Stimulated activated naive CD8-positive, alpha-beta T cell treated with anti-CD3 and anti-CD28 coated beads, Interleukin-15, amount 100 ng/mL, for 72 hours (primary cell): Measurements from ENCODE around the gene TMEM151B.

Source experiments
- ATAC-seq: fragments of 150-1000 bp; cut with Tn5 transposase; 2 replicates; pipeline ENCODE4 v1.10.0; 2021; ENCODE audit warnings: mild to moderate bottlenecking, moderate library complexity
- DNase-seq, 2 donors: peaks; one replicate each; pipeline ENCODE4 v3.0.0; 2021 to 2022
- H3K27ac Mint-ChIP-seq, 2 donors: one replicate each; pipeline ENCODE4 v1.8.0; 2022; ENCODE audit warnings: mild to moderate bottlenecking in 2 of 2, mixed read lengths in 2 of 2, moderate library complexity in 2 of 2
- H3K27me3 Mint-ChIP-seq: one replicate; pipeline ENCODE4 v1.8.0; 2022; ENCODE audit warnings: mixed read lengths
- H3K4me1 Mint-ChIP-seq: one replicate; pipeline ENCODE4 v1.8.0; 2022; ENCODE audit warnings: mild to moderate bottlenecking, mixed read lengths
- H3K4me3 Mint-ChIP-seq, 2 donors: one replicate each; pipeline ENCODE4 v1.8.0; 2022; ENCODE audit warnings: mild to moderate bottlenecking in 2 of 2, mixed read lengths in 2 of 2, moderate library complexity in 1 of 2
- H3K9me3 Mint-ChIP-seq, 2 donors: one replicate each; pipeline ENCODE4 v1.8.0; 2022; ENCODE audit warnings: mixed read lengths in 2 of 2

TMEM151B gene

DNA sequence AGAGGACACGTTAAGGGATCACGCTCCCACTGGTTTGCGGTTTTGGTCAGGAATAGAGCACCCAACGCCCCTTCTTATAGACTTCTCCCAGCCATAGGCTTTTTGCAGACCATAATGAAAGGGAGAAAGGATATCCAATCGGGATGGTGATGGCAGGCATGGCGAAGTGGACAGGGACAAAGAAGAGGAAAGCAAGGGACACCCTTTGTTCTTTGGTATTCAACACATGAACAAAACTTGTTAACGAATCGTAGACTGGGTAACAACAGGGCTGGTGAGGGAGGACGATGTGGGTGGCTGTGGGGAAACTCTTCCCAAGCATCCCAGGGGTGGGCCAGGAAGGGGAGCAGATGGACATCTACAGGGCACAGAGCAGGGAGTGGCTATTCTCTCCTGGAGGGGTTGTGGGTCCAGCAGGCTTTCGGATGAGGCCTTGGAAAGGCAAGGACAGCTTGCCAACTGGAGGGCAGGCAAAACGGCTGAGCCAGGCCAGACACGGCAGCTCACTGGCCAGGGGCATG is 24.8 kb upstream of the TMEM151B start:
- Mint-ChIP-seq H3K27me3 (no peaks in the 10 kb centered on the region), H3K27ac (peak overlapping the region; percentile 68 to 89), H3K9me3 (no peaks in the 10 kb centered on the region), H3K4me3 (peak overlapping the region; percentile 99), H3K4me1 (peaks cover 48% of the 10 kb centered on the region)
- ATAC-seq (no peak), DNase-seq (no peak)

DNA sequence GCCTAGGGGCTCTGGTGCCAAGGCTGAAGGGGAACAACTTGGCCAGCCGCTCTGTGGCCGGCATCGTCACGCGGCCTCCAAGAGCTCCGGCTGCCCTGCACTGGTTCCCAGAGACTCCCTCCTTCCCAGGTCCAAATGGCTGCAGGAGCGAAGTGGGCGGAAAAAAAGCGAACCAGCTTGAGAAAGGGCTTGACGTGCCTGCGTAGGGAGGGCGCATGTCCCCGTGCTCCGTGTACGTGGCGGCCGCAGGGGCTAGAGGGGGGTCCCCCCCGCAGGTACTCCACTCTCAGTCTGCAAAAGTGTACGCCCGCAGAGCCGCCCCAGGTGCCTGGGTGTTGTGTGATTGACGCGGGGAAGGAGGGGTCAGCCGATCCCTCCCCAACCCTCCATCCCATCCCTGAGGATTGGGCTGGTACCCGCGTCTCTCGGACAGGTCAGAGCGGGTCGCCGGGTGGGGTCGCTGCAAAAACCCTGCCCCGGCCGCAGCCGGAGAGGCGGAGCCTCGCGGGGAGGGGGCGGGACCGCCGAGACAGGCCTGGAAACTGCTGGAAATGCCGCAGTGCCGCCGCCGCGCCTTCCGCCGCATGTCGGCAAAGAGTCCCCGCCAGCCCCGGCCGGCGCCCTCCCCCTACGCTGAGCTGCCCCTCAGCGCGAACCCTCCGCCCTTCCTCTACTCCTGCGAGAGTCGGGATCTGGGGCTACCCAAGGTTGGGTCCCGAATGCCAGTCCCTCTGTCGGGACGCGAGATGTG is 24.2 kb upstream of the TMEM151B start:
- Mint-ChIP-seq H3K9me3 (no peaks in the 10 kb centered on the region), H3K4me1 (peaks cover 55% of the 10 kb centered on the region), H3K27me3 (no peaks in the 10 kb centered on the region), H3K27ac (peak overlapping the region; percentile 100), H3K4me3 (peak overlapping the region; percentile 99)
- ATAC-seq (peak; percentile 65), DNase-seq (peak; percentile 86 to 88)

DNA sequence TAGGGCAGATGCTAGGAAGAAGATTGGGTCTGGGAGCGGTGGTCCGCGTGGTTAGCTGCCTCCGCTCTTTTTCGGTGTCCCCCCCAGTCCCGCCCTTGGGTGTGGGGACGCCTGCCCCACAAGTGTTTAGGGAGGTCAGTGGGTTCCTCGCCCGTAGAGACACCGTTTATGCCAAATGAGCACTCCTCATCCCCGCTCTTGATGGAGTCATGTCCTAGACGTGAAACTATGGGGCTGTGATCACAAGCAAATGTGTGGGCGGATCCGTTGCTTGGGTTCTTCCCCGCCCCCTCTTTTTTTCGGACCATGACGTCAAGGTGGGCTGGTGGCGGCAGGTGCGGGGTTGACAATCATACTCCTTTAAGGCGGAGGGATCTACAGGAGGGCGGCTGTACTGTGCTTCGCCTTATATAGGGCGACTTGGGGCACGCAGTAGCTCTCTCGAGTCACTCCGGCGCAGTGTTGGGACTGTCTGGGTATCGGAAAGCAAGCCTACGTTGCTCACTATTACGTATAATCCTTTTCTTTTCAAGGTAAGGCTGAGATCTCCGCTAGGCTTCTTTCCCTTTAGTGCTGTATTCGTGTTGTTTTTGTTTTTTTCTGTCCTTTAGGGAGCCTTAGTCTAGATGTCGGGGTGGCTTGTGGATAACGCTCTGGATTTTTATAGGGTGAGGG is 23.4 kb upstream of the TMEM151B start, which contains the start of gene HSP90AB1:
HSP90AB1 (plus strand) TSS at position 439 of the 675 bp plus-strand sequence. CDS start 1,529 bp downstream, outside the sequence.
- Mint-ChIP-seq H3K27me3 (no peaks in the 10 kb centered on the region), H3K4me3 (peak within 1 kb of the TSS; percentile 99), H3K27ac (peak within 1 kb of the TSS; percentile 100), H3K4me1 (peaks cover 62% of the 10 kb centered on the region), H3K9me3 (no peaks in the 10 kb centered on the region)
- ATAC-seq (peak; percentile 87), DNase-seq (peak; percentile 96 to 99)

DNA sequence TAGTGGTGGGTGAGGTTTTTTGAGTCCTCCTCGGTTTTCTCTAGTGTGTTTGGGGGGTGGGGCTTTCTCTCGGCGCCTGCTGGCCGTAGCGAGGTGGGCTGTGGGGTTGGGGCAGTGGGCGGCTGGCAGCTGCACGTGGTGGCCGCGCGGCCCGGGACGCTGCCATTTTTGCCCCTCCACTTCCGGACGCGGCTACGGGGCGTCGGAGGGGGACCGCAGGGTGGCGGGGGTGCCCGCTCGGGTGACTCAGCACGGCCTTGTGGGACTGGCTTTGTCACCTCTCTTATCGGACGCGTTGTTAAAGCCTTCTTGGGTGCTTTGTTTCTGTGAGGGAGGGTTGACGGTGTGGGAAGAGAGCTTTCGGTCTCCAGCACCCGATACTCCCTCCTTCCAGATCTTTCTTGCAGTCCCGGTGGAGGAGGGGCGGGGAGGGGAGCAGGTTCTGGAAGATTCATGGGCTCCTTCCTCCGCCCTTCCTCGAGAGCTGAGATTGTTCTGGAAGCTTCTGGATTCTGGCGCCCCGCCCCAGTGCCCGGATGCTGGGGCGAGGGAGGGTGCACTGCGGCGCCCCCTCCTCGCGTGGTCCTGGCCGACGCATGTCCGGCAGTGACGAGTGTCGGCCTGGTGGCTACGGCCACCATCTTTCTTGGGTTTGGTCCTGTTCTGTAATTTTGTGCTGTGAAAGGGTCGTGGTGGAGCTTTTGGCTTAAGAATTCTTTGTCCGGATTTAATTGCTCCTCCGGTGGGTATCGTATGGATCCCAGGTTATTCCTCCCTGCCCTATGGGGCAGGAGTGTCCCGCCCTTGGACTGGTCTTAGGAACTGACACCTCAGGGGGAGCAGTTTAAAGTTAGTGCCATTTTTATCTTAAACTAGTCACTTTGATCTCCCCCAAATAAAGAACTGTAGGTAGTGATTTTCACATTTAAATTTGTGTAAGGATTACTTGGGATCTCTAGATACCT is 22.6 kb upstream of the TMEM151B start:
- no peaks in the 10 kb centered on the region for H3K9me3 Mint-ChIP-seq
- ATAC-seq (peak; percentile 76), DNase-seq (peak; percentile 87 to 94)
- H3K27ac Mint-ChIP-seq: peak overlapping the region; percentile 100
- H3K4me3 Mint-ChIP-seq: peak overlapping the region; percentile 99
- no peaks in the 10 kb centered on the region for H3K27me3 Mint-ChIP-seq
- H3K4me1 Mint-ChIP-seq: peaks cover 68% of the 10 kb centered on the region

DNA sequence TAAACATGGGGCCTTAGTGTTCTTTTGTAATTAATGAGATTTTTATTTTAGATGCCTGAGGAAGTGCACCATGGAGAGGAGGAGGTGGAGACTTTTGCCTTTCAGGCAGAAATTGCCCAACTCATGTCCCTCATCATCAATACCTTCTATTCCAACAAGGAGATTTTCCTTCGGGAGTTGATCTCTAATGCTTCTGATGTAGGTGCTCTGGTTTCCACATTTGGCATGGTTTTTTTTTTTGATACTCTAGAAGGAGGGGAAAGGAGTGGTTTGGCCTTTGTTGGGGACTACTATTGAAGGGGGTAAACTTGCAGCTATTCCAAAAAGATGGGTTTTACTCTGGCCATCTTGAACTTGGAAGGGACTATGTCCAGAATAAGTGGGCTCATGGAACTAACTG is 21.7 kb upstream of the TMEM151B start:
- no peaks in the 10 kb centered on the region for H3K9me3 Mint-ChIP-seq
- H3K4me3 Mint-ChIP-seq: peak overlapping the region; percentile 99
- peak overlapping the region; percentile 100 for H3K27ac Mint-ChIP-seq
- DNase-seq: no peak
- peaks cover 77% of the 10 kb centered on the region for H3K4me1 Mint-ChIP-seq
- no peaks in the 10 kb centered on the region for H3K27me3 Mint-ChIP-seq
- no peak for ATAC-seq

DNA sequence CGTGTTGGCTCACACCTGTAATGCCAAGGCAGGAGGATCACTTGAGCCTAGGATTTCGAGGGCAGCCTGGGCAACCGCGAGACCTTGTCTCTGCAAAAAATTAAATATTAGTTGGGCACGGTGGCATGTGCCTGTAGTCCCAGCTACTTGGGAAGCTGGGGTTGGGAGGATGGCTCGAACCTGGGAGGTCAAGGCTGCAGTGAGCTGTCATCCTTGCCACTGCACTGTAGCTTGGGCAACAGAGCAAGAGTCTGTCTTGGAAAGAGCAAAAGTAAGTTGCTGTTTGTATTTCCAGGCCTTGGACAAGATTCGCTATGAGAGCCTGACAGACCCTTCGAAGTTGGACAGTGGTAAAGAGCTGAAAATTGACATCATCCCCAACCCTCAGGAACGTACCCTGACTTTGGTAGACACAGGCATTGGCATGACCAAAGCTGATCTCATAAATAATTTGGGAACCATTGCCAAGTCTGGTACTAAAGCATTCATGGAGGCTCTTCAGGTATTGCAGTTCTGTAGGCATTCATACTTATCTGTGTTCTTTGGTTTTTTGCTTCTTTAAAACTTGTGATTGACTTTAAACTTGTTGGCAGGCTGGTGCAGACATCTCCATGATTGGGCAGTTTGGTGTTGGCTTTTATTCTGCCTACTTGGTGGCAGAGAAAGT is 21.0 kb upstream of the TMEM151B start:
- ATAC-seq: no peak

DNA sequence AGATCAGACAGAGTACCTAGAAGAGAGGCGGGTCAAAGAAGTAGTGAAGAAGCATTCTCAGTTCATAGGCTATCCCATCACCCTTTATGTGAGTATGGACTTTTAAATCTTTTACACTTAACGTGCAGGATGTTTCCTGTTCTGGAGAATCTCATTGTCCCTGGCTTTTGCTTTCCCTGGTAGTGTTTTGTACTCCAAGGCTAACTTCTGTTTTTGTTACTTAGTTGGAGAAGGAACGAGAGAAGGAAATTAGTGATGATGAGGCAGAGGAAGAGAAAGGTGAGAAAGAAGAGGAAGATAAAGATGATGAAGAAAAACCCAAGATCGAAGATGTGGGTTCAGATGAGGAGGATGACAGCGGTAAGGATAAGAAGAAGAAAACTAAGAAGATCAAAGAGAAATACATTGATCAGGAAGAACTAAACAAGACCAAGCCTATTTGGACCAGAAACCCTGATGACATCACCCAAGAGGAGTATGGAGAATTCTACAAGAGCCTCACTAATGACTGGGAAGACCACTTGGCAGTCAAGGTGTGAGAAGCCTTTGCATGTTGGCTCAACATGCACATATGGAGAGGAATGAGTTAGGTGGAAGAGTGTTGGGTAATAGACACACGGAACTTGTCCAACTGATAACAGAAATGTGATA is 20.1 kb upstream of the TMEM151B start:
- H3K9me3 Mint-ChIP-seq: no peaks in the 10 kb centered on the region
- H3K4me3 Mint-ChIP-seq: peak overlapping the region; percentile 99
- H3K4me1 Mint-ChIP-seq: peaks cover 92% of the 10 kb centered on the region
- H3K27me3 Mint-ChIP-seq: no peaks in the 10 kb centered on the region
- H3K27ac Mint-ChIP-seq: peak overlapping the region; percentile 16 to 100
- DNase-seq: no peak
- ATAC-seq: no peak

More for the DNA sequence above, 21.0 kb upstream of the TMEM151B start:
- H3K27ac Mint-ChIP-seq: peak overlapping the region; percentile 100
- no peaks in the 10 kb centered on the region for H3K9me3 Mint-ChIP-seq
- H3K4me3 Mint-ChIP-seq: peak overlapping the region; percentile 99
- DNase-seq: no peak
- H3K4me1 Mint-ChIP-seq: peaks cover 84% of the 10 kb centered on the region
- no peaks in the 10 kb centered on the region for H3K27me3 Mint-ChIP-seq

DNA sequence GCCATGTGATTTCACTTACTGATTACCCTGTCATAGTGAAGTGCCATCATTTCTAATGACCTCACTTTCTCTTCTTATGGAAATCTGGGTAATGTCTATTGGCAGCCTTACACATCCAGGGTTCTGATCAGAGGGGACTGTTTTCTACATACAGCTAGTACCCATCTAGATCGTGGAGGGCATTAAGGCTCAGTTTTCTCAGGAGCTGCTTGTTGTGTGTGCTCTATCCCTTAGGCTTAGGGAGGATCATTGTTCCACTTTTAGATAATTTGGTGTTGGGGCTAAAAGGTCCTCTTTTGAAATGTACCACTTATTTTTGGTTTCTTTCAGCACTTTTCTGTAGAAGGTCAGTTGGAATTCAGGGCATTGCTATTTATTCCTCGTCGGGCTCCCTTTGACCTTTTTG is 19.5 kb upstream of the TMEM151B start:
- peak overlapping the region; percentile 17 to 99 for H3K4me3 Mint-ChIP-seq
- ATAC-seq (no peak), DNase-seq (no peak)
- H3K27ac Mint-ChIP-seq: peak overlapping the region in 1 of 2 donors; percentile 100
- H3K9me3 Mint-ChIP-seq: no peaks in the 10 kb centered on the region
- no peaks in the 10 kb centered on the region for H3K27me3 Mint-ChIP-seq
- peaks cover 92% of the 10 kb centered on the region for H3K4me1 Mint-ChIP-seq

DNA sequence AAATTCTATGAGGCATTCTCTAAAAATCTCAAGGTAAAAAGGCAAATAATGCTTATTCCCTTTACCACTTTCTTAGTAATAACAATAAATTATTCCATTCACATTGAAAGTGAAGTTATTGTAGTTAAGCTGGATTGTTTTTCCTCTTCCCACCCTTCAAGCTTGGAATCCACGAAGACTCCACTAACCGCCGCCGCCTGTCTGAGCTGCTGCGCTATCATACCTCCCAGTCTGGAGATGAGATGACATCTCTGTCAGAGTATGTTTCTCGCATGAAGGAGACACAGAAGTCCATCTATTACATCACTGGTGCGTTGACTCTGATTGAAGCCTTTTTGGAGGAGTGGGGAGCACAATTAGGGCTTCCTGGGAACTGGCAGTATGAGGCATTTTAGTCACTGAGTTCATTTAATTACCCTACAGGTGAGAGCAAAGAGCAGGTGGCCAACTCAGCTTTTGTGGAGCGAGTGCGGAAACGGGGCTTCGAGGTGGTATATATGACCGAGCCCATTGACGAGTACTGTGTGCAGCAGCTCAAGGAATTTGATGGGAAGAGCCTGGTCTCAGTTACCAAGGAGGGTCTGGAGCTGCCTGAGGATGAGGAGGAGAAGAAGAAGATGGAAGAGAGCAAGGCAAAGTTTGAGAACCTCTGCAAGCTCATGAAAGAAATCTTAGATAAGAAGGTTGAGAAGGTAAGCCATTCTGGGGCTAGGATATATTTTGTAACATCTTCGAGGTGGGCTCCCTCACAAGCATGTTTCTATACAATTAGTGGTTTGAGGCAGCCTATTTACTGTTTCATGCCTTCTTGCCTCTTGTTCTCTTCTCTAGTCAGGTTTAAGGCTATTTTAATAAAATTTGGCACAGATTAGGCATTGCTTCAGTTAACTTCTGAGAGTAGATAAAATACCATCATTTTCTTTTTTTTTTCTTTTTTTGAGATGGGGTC is 18.4 kb upstream of the TMEM151B start:
- DNase-seq (no peak), ATAC-seq (no peak)
- Mint-ChIP-seq H3K9me3 (no peaks in the 10 kb centered on the region), H3K27ac (peak overlapping the region; percentile 54 to 100), H3K27me3 (no peaks in the 10 kb centered on the region), H3K4me3 (peak overlapping the region; percentile 13 to 40), H3K4me1 (peaks cover 98% of the 10 kb centered on the region)

DNA sequence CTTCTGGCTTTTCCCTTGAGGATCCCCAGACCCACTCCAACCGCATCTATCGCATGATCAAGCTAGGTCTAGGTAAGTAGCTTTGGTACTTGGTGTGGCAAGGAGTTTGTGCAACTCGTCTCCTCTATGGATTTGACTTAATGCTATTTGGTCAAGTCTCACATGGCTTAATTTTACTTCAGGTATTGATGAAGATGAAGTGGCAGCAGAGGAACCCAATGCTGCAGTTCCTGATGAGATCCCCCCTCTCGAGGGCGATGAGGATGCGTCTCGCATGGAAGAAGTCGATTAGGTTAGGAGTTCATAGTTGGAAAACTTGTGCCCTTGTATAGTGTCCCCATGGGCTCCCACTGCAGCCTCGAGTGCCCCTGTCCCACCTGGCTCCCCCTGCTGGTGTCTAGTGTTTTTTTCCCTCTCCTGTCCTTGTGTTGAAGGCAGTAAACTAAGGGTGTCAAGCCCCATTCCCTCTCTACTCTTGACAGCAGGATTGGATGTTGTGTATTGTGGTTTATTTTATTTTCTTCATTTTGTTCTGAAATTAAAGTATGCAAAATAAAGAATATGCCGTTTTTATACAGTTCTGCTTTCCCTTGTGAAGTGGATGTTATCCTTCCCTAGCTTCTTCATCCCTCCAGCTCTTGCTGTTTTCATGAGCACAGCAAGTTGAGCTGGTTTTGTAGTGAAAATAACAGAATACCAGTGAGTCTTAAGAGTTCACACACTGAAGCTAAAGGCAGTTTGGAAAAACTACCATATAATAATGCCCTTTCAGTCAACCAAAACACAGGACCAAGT is 16.7 kb upstream of the TMEM151B start:
- Mint-ChIP-seq H3K27me3 (no peaks in the 10 kb centered on the region), H3K27ac (peak overlapping the region in 1 of 2 donors; percentile 97), H3K4me3 (no peak overlapping the region), H3K4me1 (peaks cover 92% of the 10 kb centered on the region), H3K9me3 (no peaks in the 10 kb centered on the region)
- peak; percentile 57 to 64 for DNase-seq
- no peak for ATAC-seq

DNA sequence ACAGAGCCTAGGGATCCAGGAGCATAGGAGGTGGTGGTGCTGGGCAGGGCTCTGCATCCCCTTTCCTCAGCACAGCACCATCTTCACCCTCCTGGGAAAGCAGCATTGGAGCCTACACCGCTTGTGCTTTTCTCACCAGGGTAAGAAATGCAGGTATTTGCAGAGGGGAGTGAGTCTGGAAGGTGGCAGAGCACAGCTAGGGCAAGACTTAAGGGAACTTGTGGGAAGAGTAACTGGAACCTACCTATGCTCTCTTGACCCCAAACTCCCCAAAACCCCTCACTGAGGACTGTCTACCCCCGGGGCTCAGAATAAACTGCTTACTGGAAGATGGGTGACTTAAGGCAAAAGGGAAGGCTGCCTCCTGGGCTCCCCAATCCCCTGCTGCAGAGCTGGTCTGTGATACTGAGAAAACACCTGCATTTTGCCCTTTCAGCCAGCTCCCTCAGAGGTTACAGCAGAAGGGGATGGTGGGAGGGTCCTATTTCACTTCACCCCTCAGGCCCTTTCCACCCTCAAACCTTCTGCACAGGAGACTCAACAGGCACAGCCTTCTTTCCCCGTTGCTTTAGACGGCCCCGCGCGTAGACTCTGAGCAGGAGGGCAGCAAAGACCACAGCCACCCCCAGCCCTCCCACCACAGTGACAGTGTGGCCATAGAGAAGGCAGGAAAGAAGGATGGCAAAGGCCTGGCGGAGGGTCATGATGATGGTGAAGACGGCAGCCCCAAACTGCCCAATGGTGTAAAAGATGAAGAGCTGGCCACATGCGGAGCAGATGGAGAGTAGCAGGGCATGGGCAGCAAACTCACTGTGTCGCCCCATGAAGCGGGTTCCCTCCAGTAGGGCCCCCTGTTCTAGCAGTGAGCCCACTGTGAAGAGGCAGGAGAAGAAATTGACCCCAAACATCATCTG is 15.8 kb upstream of the TMEM151B start:
- H3K9me3 Mint-ChIP-seq: no peaks in the 10 kb centered on the region
- DNase-seq (no peak), ATAC-seq (no peak)
- no peaks in the 10 kb centered on the region for H3K27me3 Mint-ChIP-seq
- peak overlapping the region; percentile 29 to 97 for H3K27ac Mint-ChIP-seq
- H3K4me3 Mint-ChIP-seq: peak overlapping the region; percentile 31 to 90
- H3K4me1 Mint-ChIP-seq: peaks cover 89% of the 10 kb centered on the region
